Measurements from ENCODE around the gene ARHGAP12.
"Not testable (repeated sequence)": the region's sequence is repeated elsewhere in the genome, so short reads cannot be mapped to it uniquely, and the experiment has no call there.

Gene ARHGAP12, protein sequence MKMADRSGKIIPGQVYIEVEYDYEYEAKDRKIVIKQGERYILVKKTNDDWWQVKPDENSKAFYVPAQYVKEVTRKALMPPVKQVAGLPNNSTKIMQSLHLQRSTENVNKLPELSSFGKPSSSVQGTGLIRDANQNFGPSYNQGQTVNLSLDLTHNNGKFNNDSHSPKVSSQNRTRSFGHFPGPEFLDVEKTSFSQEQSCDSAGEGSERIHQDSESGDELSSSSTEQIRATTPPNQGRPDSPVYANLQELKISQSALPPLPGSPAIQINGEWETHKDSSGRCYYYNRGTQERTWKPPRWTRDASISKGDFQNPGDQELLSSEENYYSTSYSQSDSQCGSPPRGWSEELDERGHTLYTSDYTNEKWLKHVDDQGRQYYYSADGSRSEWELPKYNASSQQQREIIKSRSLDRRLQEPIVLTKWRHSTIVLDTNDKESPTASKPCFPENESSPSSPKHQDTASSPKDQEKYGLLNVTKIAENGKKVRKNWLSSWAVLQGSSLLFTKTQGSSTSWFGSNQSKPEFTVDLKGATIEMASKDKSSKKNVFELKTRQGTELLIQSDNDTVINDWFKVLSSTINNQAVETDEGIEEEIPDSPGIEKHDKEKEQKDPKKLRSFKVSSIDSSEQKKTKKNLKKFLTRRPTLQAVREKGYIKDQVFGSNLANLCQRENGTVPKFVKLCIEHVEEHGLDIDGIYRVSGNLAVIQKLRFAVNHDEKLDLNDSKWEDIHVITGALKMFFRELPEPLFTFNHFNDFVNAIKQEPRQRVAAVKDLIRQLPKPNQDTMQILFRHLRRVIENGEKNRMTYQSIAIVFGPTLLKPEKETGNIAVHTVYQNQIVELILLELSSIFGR

DNA sequence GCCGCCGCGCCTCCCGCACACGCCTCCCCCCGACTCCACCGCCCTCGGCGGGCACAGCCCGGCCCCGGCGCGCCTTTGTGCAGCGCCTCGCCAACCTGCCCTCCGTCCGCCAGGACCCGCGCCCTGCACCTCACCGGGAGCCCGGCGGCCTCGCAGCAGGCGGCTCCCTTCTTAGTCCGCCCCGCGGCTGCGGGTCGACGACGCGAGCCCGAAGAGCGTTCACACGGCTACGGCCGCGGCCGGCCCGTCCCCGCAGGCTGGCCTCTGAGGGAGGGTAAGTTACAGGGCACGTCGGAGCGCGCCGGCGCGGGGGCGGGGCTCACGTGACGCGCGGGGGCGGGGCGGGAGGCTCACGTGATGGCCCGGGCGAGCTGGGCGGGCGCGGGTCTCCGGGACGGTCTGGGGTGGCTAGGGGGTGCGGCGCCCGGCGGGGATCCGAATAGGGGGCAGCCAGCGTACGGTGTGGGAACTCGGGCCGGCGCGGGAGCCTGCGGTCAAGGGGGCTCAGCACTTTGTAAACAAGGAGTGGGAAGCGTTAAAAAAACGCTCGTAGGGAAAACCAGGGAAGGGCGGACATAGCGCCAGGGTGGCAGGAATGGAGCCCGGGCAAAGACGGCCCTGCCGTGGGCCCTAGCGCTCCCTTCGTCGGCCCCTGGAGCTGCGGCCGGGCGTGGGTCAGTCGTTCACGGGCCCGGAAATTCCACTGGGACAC is at the start of gene ARHGAP12:
Gene ARHGAP12, minus strand, starts transcription at position 283 of the 712 bp plus-strand sequence. CDS start 19,976 bp downstream, outside the sequence.
- peak; percentile 73 to 91 (median 80) for DNase-seq

GRCh38 chr10:31978156-31978483 is 49.5 kb upstream of the ARHGAP12 start:
- DNase-seq: no peak

DNA sequence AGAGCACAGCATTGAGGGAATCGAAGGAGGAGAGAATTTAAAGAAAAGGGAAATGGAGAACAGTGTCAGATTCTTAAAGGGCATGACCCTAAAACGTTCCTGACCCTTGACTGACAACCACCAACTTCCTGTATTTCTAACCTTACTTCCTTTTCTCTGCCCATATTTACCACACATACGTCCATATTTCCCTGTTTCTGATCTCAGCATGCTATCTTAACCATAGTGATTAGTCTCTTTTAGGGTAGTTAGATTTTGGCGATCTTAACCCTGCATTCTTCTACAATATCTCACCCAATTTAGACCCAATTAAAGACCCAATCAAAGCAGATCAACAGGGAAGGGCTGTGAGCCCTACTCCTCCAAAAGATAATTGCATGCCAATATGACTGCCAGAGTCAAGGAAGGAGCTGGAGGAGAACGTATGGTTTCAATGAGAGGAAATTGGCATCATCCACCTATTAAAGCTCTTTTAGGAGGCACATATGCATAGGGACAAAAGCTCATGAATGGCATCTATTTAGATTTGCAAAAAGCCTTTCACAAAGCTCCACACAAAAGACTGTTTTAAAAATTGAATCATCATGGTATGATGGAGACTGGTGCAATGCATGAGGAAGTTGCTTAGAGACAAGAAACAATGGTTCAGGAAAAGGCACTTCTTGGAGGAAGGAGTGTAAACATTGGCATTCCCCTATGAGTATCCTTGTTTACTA is 49.0 kb upstream of the ARHGAP12 start:
- DNase-seq: no peak

DNA sequence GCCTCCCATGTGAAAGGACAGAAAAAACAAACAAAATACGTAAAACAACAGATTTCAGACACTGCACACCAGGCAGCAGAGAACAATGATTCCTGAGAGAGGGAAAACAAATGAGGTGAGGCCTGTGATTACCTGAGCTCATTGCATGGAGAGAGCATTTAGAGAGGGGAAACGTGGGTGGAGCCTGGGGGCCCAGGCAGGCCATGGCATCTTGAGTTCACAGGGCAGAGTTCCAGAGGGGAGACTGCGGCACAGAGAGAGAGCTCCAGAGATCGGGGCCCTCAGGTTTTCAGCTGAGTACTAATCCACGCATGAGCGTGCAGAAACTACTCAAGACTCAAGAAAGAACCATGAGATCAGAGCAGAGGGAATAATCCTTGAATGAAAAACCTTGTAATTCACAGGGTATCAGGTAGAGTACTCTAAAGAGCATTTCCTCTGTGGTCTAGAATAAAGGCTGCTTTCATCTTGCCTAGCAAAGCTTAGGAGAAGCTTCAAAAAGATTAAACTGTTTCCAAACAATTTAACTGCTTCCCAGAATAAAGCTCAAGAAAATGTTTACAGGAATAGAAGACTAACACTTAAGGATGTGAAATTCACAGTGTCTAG is 46.6 kb upstream of the ARHGAP12 start:
- peak in 1 of 6 experiments; percentile 10 for DNase-seq

DNA sequence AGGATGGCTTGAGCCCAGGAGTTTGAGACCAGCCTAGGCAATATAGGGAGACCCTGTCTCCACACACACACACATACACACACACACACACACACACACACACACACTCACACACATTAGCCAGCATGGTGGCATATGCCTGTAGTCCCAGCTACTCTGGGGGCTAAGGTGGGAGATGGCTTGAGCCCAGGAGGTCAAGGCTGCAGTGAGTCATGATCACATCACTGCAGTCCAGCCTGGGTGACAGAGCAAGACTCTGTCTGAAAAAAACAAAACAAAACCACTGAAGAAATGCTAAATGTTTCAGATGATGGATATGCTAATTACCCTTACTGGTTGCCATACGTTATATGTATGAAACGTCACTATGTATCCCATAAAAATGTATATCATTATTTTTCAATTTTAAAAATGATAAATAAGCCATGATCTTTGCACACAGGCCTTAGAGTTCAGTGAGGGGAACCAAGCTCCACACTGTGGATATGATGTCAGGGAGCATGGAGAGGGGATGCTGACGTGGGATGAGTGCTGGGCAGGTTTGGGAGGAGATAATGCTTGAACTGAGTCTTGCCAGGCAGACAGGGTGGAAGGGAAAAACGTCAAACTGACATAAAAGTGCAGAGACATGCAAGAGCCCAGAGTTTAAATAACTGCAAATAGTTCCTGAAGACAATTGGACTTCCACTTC is 45.9 kb upstream of the ARHGAP12 start:
- DNase-seq: no peak

- DNase-seq: no peak
Observed at GRCh38 chr10:31972519-31973041, 43.9 kb upstream of the ARHGAP12 start.

DNA sequence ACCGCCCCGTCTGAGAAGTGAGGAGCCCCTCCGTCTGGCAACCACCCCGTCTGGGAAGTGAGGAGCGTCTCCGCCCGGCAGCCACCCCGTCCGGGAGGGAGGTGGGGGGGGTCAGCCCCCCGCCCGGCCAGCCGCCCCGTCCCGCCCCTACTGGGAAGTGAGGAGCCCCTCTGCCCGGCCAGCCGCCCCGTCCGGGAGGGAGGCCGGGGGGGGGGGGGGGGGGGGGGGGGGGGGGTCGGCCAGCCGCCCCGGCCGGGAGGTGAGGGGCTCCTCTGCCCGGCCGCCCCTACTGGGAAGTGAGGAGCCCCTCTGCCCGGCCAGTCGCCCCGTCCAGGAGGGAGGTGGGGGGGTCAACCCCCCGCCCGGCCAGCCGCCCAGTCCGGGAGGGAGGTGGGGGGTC is 41.2 kb upstream of the ARHGAP12 start:
- not testable (repeated sequence) for DNase-seq

DNA sequence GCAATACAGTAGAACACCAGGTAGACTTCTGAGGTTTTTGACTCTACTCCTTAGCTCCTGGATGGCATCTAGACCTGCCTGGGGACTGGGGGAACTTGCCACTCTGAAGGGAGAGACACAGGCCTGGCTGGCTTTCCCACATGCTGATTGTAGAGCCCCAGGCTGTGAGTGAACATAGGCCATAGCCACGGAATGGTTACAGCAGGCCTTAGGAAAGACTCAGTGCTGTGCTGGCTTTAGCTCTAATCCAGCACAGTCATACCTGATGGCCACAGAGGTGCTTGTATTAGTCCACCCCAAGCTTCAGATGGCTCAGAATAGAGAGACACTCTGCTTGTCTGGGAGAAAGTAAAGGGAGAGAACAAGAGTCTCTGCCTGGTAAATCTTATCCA is 35.0 kb upstream of the ARHGAP12 start:
- peak in 1 of 6 experiments; percentile 2 for DNase-seq

DNA sequence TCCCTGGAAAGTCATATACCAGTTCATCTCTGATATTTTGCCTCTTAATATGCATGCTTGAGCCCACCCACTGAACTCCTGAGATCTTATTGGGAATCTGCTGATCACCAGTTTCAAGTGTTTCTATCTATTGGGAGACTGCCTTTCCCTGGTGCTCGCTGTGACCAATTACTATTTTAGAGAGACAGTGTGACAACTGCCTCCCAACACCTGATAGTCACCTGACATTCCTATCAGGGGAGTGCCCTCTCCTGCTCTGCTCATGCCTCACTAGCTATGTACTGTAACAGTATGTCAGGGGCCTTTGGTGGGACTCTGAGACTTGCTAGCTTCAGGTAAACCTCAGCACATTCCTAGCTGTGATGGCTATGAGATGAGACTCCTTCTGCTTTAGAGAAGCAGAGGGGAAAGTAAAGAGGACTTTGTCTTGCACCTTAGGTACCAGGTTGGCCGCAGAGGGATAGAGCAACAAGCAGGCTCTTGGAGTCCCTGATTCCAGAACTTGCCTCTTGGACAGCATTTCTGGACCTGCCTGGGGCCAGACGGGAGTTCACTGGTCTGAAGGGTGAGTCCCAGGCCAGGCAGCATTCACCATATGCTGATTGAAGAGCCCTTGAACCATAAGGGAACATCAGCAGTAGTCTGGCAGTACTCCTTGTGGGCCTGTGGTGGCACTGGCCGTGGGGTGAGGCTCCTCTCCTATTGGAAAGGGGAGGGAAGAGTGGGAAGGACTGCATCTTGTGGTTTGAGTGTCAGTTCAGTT is 34.4 kb upstream of the ARHGAP12 start:
- no peak for DNase-seq

- DNase-seq: peak in 1 of 6 experiments; percentile 19
Observed at GRCh38 chr10:31961277-31962074, 32.8 kb upstream of the ARHGAP12 start.

DNA sequence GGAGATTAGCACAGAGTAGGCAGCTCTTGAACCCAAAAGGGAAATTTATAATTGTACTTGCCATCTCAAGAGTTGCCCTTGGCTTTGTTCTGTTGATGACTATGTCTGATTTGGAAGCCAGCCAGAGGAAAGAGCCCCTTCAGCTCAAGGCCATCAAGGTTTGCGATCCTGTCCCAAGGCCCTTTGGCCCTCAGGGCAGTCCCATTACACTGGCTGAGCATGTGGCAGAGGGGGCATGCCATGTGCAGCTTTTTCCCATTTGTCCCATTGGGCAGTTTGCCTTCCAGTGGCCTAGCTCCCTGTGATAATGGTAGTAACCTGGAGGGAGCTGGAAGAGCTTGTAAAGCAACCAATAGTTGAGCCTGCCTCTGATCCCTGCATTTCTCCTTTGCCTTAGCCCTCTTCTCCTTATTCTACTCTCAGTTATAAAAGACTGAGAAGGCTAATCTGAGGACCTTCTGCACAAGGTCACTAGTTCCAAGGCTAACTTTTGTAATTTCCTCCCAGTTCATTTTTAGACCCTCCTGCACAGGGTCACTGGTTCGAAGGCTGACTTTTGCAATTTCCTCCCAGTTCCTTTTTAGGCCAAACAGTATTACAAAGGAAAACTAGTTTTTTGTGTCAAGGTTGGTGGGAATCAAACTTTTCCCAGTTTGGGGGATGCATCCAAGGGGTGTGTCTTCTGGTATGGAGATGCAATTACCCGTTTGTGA is 31.0 kb upstream of the ARHGAP12 start:
- no peak for DNase-seq

- DNase-seq: no peak
Observed at GRCh38 chr10:31958856-31959255, 30.2 kb upstream of the ARHGAP12 start.

- DNase-seq: no peak
Observed at GRCh38 chr10:31956200-31956946, 27.7 kb upstream of the ARHGAP12 start.

- DNase-seq: no peak
Observed at GRCh38 chr10:31954410-31955191, 26.0 kb upstream of the ARHGAP12 start.

- DNase-seq: no peak
Observed at GRCh38 chr10:31953480-31953879, 24.8 kb upstream of the ARHGAP12 start.

- DNase-seq: no peak
Observed at GRCh38 chr10:31953080-31953479, 24.4 kb upstream of the ARHGAP12 start.

DNA sequence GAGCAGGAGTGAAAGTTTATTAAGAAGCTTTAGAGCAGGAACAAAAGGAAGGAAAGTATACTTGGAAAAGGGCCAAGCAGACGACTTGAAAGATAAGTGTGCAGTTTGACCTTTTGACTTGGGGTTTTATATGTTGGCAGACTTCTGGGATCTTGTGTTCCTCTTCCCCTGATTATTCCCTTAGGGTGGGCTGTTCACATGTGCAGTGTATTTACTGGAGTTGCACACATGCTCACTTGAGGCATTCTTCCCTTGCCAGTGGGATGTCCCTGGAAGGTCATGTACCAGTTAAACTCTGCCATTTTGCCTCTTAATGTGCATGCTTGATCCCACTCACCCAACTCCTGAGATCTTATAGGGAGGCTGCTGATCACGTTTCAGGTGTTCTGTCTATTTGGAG is 23.4 kb upstream of the ARHGAP12 start:
- DNase-seq: no peak
